RWPE2 (cell line): ENCODE results near the gene LRRC52.

Source experiments
- ATAC-seq: fragments of 200-7000 bp; cut with Tn5 transposase; 3 replicates; pipeline ENCODE4 v1.9.1; 2021; ENCODE audit warnings: low read depth
- DNase-seq: peaks from one replicate; pipeline ENCODE4 v3.0.0-alpha.2; 2020; ENCODE audit warnings: low spot score
- H3K27ac ChIP-seq: fragments of 450-650 bp; 2 replicates; pipeline ENCODE4 v1.5.1; 2017; ENCODE audit warnings: mild to moderate bottlenecking; ENCODE audit not compliant: poor library complexity, severe bottlenecking
- H3K27me3 ChIP-seq: fragments of 250-450 bp; sonication (Bioruptor Pico); 2 replicates; pipeline ENCODE4 v1.5.1; 2021; ENCODE audit warnings: mild to moderate bottlenecking, moderate library complexity; ENCODE audit not compliant: insufficient read depth, poor library complexity, severe bottlenecking
- H3K36me3 ChIP-seq: fragments of 250-450 bp; sonication (Bioruptor Pico); 2 replicates; pipeline ENCODE4 v1.5.1; 2020; ENCODE audit warnings: low read depth, mild to moderate bottlenecking, moderate library complexity
- H3K4me1 ChIP-seq: fragments of 250-450 bp; sonication (Bioruptor Pico); 2 replicates; pipeline ENCODE4 v1.5.1; 2021; ENCODE audit warnings: mild to moderate bottlenecking, moderate library complexity; ENCODE audit not compliant: insufficient read depth, poor library complexity, severe bottlenecking
- H3K4me3 ChIP-seq: fragments of 250-450 bp; sonication (Bioruptor Pico); 2 replicates; pipeline ENCODE4 v1.5.1; 2021; ENCODE audit warnings: mild to moderate bottlenecking, moderate library complexity; ENCODE audit not compliant: severe bottlenecking
- H3K9me3 ChIP-seq: fragments of 250-450 bp; sonication (Bioruptor Pico); 2 replicates; pipeline ENCODE4 v1.5.1; 2021; ENCODE audit warnings: mild to moderate bottlenecking, moderate library complexity; ENCODE audit not compliant: severe bottlenecking
- CTCF ChIP-seq: fragments of 450-650 bp; IDR thresholded peaks from one replicate; pipeline ENCODE4 v1.5.1; 2017; ENCODE audit warnings: mild to moderate bottlenecking, moderate library complexity; ENCODE audit not compliant: poor library complexity, severe bottlenecking

The LRRC52 gene

GRCh38 chr1:165564561-165564960 is 20.8 kb downstream of the LRRC52 start:
- no peaks in the 10 kb centered on the region for H3K27me3 ChIP-seq
- TF ChIP-seq CTCF = no peak
- no peaks in the 10 kb centered on the region for H3K36me3 ChIP-seq
- H3K9me3 ChIP-seq = no peaks in the 10 kb centered on the region
- no peak overlapping the region for H3K27ac ChIP-seq
- no peaks in the 10 kb centered on the region for H3K4me1 ChIP-seq
- DNase-seq (no peak), ATAC-seq (no peak)
- H3K4me3 ChIP-seq = no peak overlapping the region

GRCh38 chr1:165565751-165566490 is 22.1 kb downstream of the LRRC52 start:
- no peaks in the 10 kb centered on the region for H3K9me3 ChIP-seq
- no peak for TF ChIP-seq CTCF
- no peaks in the 10 kb centered on the region for H3K36me3 ChIP-seq
- no peaks in the 10 kb centered on the region for H3K4me1 ChIP-seq
- no peak overlapping the region for H3K4me3 ChIP-seq
- no peak for ATAC-seq
- H3K27ac ChIP-seq = no peak overlapping the region
- DNase-seq = no peak
- no peaks in the 10 kb centered on the region for H3K27me3 ChIP-seq

GRCh38 chr1:165570078-165570477 is 26.3 kb downstream of the LRRC52 start:
- TF ChIP-seq CTCF = no peak
- Histone ChIP-seq H3K36me3 (no peaks in the 10 kb centered on the region), H3K27ac (no peak overlapping the region), H3K4me3 (no peak overlapping the region), H3K27me3 (no peaks in the 10 kb centered on the region), H3K9me3 (no peaks in the 10 kb centered on the region), H3K4me1 (no peaks in the 10 kb centered on the region)
- ATAC-seq (no peak), DNase-seq (no peak)

GRCh38 chr1:165573787-165574186 is 30.0 kb downstream of the LRRC52 start:
- H3K4me3 ChIP-seq = no peak overlapping the region
- no peak for TF ChIP-seq CTCF
- H3K4me1 ChIP-seq = no peaks in the 10 kb centered on the region
- no peak overlapping the region for H3K27ac ChIP-seq
- H3K9me3 ChIP-seq = no peaks in the 10 kb centered on the region
- no peaks in the 10 kb centered on the region for H3K27me3 ChIP-seq
- DNase-seq = no peak
- ATAC-seq = no peak
- H3K36me3 ChIP-seq = no peaks in the 10 kb centered on the region

- Histone ChIP-seq H3K36me3 (no peaks in the 10 kb centered on the region), H3K27ac (no peak overlapping the region), H3K9me3 (no peaks in the 10 kb centered on the region), H3K4me1 (no peaks in the 10 kb centered on the region), H3K4me3 (no peak overlapping the region), H3K27me3 (no peaks in the 10 kb centered on the region)
- TF ChIP-seq CTCF = no peak
- ATAC-seq (no peak), DNase-seq (no peak)
These were observed 30.5 kb downstream of the LRRC52 start for GRCh38 chr1:165574295-165574694.
